Naive B cell (primary cell): ENCODE data around the gene FBN2. TPM values are rescaled to one million over a fixed set of nuclear protein-coding genes. Genes with fewer than 3 reads are reported as not detected.
A peak's percentile ranks its signal among the peaks of the same experiment; 100 is the strongest.
"Not testable (repeated sequence)": the region's sequence is repeated elsewhere in the genome, so short reads cannot be mapped to it uniquely, and the experiment has no call there.

Experiments used
- ATAC-seq, 2 donors: fragments of 150-1000 bp; cut with Tn5 transposase; 2 replicates each; pipeline ENCODE4 v1.10.0; 2021; ENCODE audit warnings: low read depth in 2 of 2, mild to moderate bottlenecking in 2 of 2, moderate library complexity in 2 of 2
- DNase-seq: peaks from one replicate; pipeline ENCODE4 v3.0.0; 2022
- H3K27ac Mint-ChIP-seq, 6 donors: one replicate each; pipeline ENCODE4 v1.8.0; 2020 to 2022; ENCODE audit warnings: mild to moderate bottlenecking in 6 of 6, mixed read lengths in 6 of 6, moderate library complexity in 5 of 6, inconsistent platforms in 2 of 6
- H3K27me3 Mint-ChIP-seq, 3 donors: one replicate each; pipeline ENCODE4 v1.8.0; 2021 to 2022; ENCODE audit warnings: mixed read lengths in 3 of 3, mild to moderate bottlenecking in 1 of 3
- H3K36me3 Mint-ChIP-seq, 2 donors: one replicate each; pipeline ENCODE4 v1.8.0; 2020 to 2022; ENCODE audit warnings: mixed read lengths in 2 of 2, inconsistent platforms in 1 of 2, mild to moderate bottlenecking in 1 of 2
- H3K4me1 Mint-ChIP-seq, 3 donors: one replicate each; pipeline ENCODE4 v1.8.0; 2020 to 2022; ENCODE audit warnings: mixed read lengths in 3 of 3, inconsistent platforms in 1 of 3, mild to moderate bottlenecking in 1 of 3, moderate library complexity in 1 of 3
- H3K4me3 Mint-ChIP-seq, 8 donors: one replicate each; pipeline ENCODE4 v1.8.0; 2020 to 2022; ENCODE audit warnings: mild to moderate bottlenecking in 8 of 8, mixed read lengths in 8 of 8, moderate library complexity in 8 of 8, inconsistent platforms in 2 of 8
- H3K9me3 Mint-ChIP-seq, 7 donors: one replicate each; pipeline ENCODE4 v1.8.0; 2020 to 2022; ENCODE audit warnings: mixed read lengths in 7 of 7, mild to moderate bottlenecking in 5 of 7, inconsistent platforms in 2 of 7, moderate library complexity in 1 of 7
- polyA plus RNA-seq, 6 donors: library from polyadenylated mRNA; unstranded; fragments of 300-500 nt; fragmentation: Illumina TruSeq; gene quantifications; one replicate each; pipeline ENCODE4 v1.2.3, GENCODE V29; 2021; ENCODE audit warnings: low read depth in 6 of 6

Gene FBN2
- polyA plus RNA-seq, 6 donors from 2014 or later: 0.13 TPM; not detected in 5

DNA sequence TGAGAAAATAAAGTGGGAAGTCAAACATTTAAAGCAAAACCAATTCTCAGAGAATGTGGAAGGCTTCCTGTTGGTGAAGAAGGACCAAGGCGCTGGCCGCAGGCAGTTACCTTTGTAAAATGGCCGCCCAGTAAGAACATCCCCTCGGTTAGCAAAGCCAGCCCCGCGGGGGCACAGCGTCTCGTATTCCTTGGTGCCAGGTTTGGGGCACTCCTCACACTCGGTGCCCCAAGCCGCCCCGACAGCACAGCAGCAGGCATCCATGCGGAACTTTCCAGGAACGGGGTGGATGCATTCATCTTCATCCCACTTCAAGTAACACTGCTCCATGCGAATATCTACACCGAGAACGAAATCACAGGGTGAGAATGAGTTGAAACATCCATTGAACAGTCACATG lies 192.8 kb downstream of the FBN2 start:
- ATAC-seq (no peak), DNase-seq (no peak)
- Mint-ChIP-seq H3K27ac (no peak overlapping the region), H3K4me1 (no peaks in the 10 kb centered on the region), H3K9me3 (peaks cover 0 to 14% (median 2%) of the 10 kb centered on the region in 7 donors), H3K27me3 (no peaks in the 10 kb centered on the region), H3K4me3 (no peak overlapping the region), H3K36me3 (no peaks in the 10 kb centered on the region)

DNA sequence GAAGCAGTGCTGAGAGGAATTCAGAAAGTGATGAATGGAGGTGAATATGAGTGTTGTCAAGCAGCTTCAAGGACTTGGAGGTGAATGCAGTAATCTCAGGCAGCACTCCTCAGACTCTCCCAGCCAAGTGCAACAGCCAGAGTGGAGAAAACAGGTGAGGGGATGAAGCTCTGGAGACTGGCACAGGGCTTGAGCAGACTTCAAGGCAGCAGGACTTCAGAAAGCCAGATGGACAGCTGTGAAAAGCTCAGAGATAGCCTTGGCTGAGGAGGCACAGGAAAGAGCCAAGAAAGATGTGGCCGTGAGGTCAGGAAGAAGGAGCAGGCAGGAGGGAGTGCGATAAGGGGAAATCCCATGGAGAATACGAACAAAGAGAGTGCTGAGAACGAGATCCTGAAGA lies 194.9 kb downstream of the FBN2 start:
- no peaks in the 10 kb centered on the region for H3K4me1 Mint-ChIP-seq
- no peak overlapping the region for H3K4me3 Mint-ChIP-seq
- H3K36me3 Mint-ChIP-seq: no peaks in the 10 kb centered on the region
- H3K27me3 Mint-ChIP-seq: no peaks in the 10 kb centered on the region
- DNase-seq: no peak
- H3K27ac Mint-ChIP-seq: no peak overlapping the region
- ATAC-seq: no peak
- peaks cover 0 to 14% (median 2%) of the 10 kb centered on the region in 7 donors for H3K9me3 Mint-ChIP-seq

DNA sequence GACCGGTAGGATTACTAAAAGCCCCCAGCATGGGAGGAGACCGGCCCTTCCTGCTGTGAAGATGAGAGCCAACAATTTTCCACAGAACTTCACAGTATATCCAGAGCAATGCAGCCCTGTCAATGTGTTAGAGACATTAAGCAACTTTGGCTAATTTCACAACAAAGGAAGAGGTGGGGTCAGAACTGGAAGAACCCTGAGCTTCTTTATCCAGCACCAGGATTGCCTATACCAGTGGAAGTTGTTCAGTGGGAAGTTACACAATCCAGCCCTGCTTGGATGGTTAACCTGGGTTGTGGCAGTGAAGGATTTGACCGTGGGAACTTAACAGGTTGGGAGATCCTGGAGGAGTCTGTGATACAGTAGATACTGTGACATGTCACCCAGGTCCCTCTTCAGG lies 197.0 kb downstream of the FBN2 start:
- no peak for DNase-seq
- ATAC-seq: no peak
- Mint-ChIP-seq H3K27ac (no peak overlapping the region), H3K4me3 (no peak overlapping the region), H3K9me3 (peaks cover 0 to 14% (median 2%) of the 10 kb centered on the region in 7 donors), H3K27me3 (no peaks in the 10 kb centered on the region), H3K36me3 (no peaks in the 10 kb centered on the region), H3K4me1 (no peaks in the 10 kb centered on the region)

DNA sequence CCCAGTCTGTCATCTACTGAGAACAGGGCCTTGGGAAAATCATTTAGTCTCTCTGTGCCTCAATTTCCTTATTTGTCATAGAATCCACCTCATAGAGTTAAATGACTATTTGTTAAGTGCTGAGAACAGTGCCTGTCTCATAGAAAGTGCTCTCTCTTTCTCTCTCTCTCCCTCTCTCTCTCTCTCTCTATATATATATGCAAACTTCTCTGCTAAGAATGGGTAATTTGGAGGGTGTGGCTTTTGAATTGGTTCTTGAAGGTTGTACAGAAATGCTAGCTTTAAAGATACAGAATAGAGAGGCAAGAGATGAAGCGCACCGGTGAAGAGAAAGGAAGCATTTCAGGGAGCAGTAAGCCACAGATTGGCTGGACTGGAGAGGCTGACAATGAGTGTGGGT lies 197.4 kb downstream of the FBN2 start:
- Mint-ChIP-seq H3K4me1 (no peaks in the 10 kb centered on the region), H3K4me3 (no peak overlapping the region), H3K9me3 (peaks cover 0 to 14% (median 2%) of the 10 kb centered on the region in 7 donors), H3K36me3 (no peaks in the 10 kb centered on the region), H3K27ac (peak overlapping the region in 1 of 6 donors; percentile 3), H3K27me3 (no peaks in the 10 kb centered on the region)
- DNase-seq: no peak
- ATAC-seq: no peak

DNA sequence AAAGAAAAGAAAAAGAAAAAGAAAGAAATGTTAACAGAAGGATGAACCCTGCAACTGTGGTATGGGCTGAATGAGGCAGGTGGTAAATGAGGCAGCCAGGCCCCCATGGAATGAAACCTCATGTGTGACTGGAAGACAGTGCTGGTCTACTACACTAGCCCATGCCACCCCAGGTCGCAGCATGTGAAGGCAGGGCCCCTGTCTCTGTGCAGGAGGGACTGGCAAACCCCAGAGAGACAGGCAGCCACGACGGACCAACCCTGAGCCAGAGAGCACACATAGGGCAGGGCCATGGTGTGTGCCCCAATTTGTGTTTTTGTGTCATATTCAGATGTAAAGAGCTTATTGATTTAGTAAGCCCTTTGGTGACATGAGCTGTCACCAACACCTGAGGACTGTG lies 198.5 kb downstream of the FBN2 start:
- ATAC-seq: no peak
- H3K4me3 Mint-ChIP-seq: no peak overlapping the region
- peaks cover 0 to 14% (median 2%) of the 10 kb centered on the region in 7 donors for H3K9me3 Mint-ChIP-seq

DNA sequence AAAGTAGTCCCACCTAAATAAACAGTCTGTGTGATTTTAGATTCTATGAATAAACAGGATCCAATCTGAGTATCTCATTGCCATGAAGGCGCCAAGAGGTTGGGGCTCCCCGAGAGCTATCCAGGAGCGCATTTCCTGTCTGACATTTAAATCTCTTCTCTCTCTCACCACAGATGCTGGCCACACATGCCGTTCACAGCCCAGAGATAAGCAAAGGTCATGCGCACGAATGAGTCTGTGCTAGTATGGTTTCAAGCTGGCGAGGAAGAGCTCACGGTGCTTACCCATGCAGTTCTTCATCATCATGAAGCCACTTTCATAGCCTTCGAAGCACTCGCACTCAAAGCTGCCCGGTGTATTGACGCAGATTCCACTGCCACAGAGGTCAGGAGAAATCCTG lies 199.4 kb downstream of the FBN2 start:
- ATAC-seq (no peak), DNase-seq (no peak)
- Mint-ChIP-seq H3K27me3 (no peaks in the 10 kb centered on the region), H3K36me3 (no peaks in the 10 kb centered on the region), H3K4me1 (no peaks in the 10 kb centered on the region), H3K9me3 (peaks cover 0 to 14% (median 2%) of the 10 kb centered on the region in 7 donors), H3K27ac (no peak overlapping the region), H3K4me3 (no peak overlapping the region)

More for the DNA sequence above, 198.5 kb downstream of the FBN2 start:
- Mint-ChIP-seq H3K36me3 (no peaks in the 10 kb centered on the region), H3K27ac (no peak overlapping the region), H3K27me3 (no peaks in the 10 kb centered on the region), H3K4me1 (no peaks in the 10 kb centered on the region)
- no peak for DNase-seq

DNA sequence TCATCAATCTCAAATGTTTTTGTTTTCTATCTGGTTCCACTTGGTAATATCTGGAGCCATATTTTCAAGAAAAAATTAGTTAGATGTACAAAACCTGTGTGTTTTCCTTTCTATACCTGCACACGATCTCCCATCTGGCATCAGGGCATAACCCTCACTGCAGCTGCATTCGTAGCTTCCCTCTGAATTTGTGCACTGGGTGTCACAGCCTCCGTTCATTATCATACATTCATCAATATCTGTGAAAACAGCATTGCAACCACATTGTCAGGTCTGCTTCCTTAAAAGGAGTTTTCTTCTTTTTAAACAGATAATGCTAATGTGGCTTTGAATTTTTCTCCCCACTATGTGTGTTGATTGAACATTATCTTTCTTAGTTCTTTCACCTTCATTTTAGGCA lies 202.7 kb downstream of the FBN2 start:
- no peak overlapping the region for H3K27ac Mint-ChIP-seq
- no peaks in the 10 kb centered on the region for H3K4me1 Mint-ChIP-seq
- H3K9me3 Mint-ChIP-seq: peaks cover 0 to 7% (median 0%) of the 10 kb centered on the region in 7 donors
- no peaks in the 10 kb centered on the region for H3K36me3 Mint-ChIP-seq
- H3K4me3 Mint-ChIP-seq: no peak overlapping the region
- no peaks in the 10 kb centered on the region for H3K27me3 Mint-ChIP-seq
- ATAC-seq (no peak), DNase-seq (no peak)

DNA sequence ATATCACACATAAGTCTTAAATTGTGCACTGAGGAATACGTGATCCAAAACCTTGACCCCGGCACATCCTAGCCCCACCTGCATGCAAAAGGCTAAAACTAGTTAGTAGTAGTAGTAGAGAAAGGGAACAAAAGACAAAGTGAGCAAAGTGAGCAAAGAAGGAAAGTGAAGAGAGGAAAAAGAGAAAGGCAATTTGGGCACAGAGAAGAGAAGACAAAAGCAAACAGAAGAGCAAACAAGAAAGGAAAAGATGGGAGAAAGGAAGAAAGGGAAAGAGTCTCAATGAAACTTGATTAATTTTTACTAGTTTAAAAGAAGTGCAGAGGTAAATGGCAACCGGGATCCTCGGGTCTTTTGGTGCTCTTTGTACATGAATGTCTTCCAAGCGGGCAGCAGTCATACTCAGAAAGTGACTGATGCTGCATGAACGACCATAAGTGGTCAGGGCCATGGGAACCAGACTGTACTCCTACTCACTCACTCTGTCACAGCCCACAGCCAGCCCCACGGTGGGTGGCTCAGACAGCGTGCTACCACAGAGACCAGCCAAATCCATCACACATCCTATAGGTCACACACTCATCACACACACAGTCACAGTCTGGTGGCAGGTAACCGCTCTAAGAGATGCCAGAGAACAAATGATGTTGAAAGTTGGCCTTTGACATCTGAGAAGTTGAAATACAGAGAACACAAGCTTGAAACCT lies 203.9 kb downstream of the FBN2 start:
- ATAC-seq (no peak), DNase-seq (no peak)
- Mint-ChIP-seq H3K27ac (no peak overlapping the region), H3K9me3 (peaks cover 0 to 7% (median 0%) of the 10 kb centered on the region in 7 donors), H3K4me3 (peak overlapping the region in 1 of 8 donors; percentile 29), H3K27me3 (no peaks in the 10 kb centered on the region), H3K4me1 (no peaks in the 10 kb centered on the region), H3K36me3 (no peaks in the 10 kb centered on the region)

DNA sequence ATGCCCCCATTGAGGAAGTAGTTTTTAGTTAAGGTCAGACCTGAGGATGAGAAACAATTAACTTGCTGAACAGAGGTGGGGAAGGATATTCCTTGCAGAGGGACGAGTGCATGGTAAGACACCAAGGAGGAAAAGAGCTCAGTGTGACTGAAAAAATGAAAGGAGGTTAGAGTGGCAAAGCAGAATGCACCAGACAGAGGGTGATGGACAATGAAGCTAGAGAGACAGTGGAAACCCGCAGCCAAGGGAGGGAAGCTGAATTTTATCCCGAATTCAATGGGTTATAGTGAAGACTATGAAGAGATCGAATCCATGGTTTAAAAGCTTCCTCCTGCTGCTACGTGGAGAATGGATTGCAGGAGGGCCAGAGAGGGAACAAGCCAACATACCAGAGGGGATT lies 206.8 kb downstream of the FBN2 start:
- Mint-ChIP-seq H3K36me3 (no peaks in the 10 kb centered on the region), H3K4me3 (no peak overlapping the region), H3K9me3 (peaks cover 0 to 12% (median 0%) of the 10 kb centered on the region in 7 donors), H3K27me3 (no peaks in the 10 kb centered on the region), H3K4me1 (no peaks in the 10 kb centered on the region), H3K27ac (no peak overlapping the region)
- no peak for DNase-seq
- no peak for ATAC-seq

DNA sequence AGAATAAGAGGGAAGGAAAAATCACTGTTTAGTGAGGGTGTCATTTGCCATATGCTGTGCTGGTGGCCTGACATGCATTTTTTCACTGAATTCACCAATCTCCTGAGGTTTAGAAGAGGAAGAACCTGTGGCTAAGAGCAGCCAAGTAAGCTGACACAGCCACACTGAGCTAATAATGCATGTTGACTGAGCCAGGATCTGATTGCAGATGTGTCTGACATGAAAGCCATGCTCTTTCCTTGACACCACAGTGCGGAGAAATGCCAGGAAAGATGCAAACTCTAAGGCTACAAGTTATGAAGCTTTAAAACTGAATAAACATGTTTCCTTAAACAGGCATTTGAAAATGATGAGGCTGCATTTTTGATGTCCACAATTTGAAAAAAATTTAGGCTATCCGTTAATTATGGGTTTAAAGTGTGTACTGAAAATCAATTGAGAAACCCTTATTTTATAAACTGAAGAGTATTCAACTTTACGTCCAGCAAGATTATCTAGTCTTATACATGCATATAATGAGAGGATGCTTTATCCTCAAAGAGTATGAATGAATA lies 208.6 kb downstream of the FBN2 start:
- H3K4me1 Mint-ChIP-seq: no peaks in the 10 kb centered on the region
- no peaks in the 10 kb centered on the region for H3K36me3 Mint-ChIP-seq
- DNase-seq (no peak), ATAC-seq (no peak)
- H3K27me3 Mint-ChIP-seq: no peaks in the 10 kb centered on the region
- peaks cover 0 to 17% (median 4%) of the 10 kb centered on the region in 7 donors for H3K9me3 Mint-ChIP-seq
- H3K4me3 Mint-ChIP-seq: no peak overlapping the region
- H3K27ac Mint-ChIP-seq: no peak overlapping the region

DNA sequence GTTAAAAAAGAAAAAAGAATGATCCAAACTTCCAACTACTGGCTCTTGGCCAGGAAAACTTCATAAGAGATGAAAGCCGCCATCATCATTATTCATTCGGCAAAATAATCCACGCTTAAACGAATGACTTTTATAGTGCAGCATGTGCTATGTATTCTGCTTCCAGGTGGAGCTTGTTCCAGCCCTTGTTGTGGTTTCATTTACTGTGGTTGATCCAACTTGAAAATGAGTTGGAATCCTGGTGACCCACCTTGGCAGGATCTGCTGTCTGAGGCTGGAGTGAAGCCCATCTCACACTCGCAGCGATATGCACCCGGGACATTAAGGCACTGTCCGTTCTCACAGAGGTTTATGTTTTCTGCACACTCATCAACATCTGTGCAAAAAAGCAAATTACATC lies 209.6 kb downstream of the FBN2 start:
- Mint-ChIP-seq H3K36me3 (no peaks in the 10 kb centered on the region), H3K27me3 (no peaks in the 10 kb centered on the region), H3K9me3 (peaks cover 4 to 17% (median 5%) of the 10 kb centered on the region in 7 donors), H3K27ac (no peak overlapping the region), H3K4me3 (no peak overlapping the region), H3K4me1 (no peaks in the 10 kb centered on the region)
- no peak for ATAC-seq
- DNase-seq: no peak

DNA sequence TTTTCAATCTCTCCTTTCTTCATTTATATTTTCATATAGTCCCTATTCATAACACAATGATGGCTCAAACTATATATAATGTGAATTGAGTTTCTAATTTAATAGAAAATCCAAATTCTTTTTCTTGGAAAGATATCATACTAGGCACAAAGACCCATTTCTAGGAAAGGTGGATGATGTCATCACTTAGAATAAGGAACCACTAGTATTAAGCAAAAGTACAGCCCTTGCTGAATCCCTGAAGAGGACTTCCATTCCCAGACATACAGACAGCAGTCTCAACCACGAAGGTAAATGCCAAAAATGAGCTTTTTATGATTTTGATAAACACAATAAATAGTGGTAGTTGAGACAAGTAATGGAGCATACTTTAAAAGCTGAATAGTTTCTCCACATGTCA lies 210.0 kb downstream of the FBN2 start:
- Mint-ChIP-seq H3K4me3 (no peak overlapping the region), H3K9me3 (peaks cover 4 to 17% (median 5%) of the 10 kb centered on the region in 7 donors), H3K4me1 (no peaks in the 10 kb centered on the region), H3K27me3 (no peaks in the 10 kb centered on the region), H3K27ac (no peak overlapping the region), H3K36me3 (no peaks in the 10 kb centered on the region)
- ATAC-seq: no peak
- DNase-seq: no peak

DNA sequence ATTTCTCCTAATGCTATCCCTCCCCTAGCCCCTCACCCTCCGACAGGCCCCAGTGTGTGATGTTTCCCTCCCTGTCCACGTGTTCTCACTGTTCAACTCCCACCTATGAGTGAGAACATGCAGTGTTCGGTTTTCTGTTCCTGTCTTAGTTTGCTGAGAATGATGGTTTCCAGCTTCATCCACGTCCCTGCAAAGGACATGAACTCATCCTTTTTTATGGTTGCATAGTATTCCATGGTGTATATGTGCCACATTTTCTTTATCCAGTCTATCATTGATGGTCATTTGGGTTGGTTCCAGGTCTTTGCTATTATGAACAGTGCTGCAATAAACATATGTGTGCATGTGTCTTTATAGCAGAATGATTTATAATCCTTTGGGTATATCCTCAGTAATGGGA lies 216.6 kb downstream of the FBN2 start:
- H3K27ac Mint-ChIP-seq, H3K27me3 Mint-ChIP-seq, H3K36me3 Mint-ChIP-seq, DNase-seq, ATAC-seq, H3K4me3 Mint-ChIP-seq, H3K4me1 Mint-ChIP-seq: not testable (repeated sequence)
- H3K9me3 Mint-ChIP-seq: peaks cover 3 to 12% (median 6%) of the 10 kb centered on the region in 7 donors

DNA sequence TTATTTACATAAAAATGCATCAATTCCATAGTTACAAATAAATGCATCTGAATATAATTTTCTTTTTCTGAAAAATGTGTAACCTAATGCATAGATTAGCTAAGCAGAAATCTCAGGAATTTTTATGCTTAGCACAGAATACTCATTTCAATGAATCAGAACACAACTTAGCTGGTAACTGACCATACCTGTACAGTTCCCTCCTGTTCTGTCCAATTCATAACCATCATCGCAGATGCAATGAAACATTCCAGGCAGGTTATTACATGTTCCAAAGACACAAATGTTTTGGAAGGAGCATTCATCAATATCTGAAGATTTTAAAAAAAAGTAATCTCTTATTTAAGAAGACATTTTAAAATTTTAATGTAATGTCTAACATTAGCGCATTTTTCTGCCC lies 219.4 kb downstream of the FBN2 start:
- no peaks in the 10 kb centered on the region for H3K27me3 Mint-ChIP-seq
- no peak overlapping the region for H3K4me3 Mint-ChIP-seq
- no peak overlapping the region for H3K27ac Mint-ChIP-seq
- no peaks in the 10 kb centered on the region for H3K36me3 Mint-ChIP-seq
- DNase-seq (no peak), ATAC-seq (no peak)
- no peaks in the 10 kb centered on the region for H3K4me1 Mint-ChIP-seq
- peaks cover 0 to 5% (median 0%) of the 10 kb centered on the region in 7 donors for H3K9me3 Mint-ChIP-seq
